GM23338 (cell line): ENCODE results near the gene ZNHIT6.

ENCODE experiments used
- EZH2phosphoT487 ChIP-seq: fragments of 200-600 bp; sonication (generic); IDR thresholded peaks from one replicate; pipeline ENCODE4 v1.8.1; 2018; ENCODE audit warnings: antibody characterized with exemption; ENCODE audit not compliant: unreplicated experiment
- STAT1 ChIP-seq: IDR thresholded peaks from one replicate; pipeline ENCODE4 v1.6.1; 2016; ENCODE audit warnings: antibody characterized with exemption; ENCODE audit not compliant: unreplicated experiment
- TF ChIP-seq, protein P1 (sequence below), 2 experiments: fragments of 200-600 bp in 1 of 2; sonication (generic) in 1 of 2; conservative IDR thresholded peaks; 2 replicates each; pipeline versions ENCODE4 v1.5.1 to v1.6.1; 2016 to 2017; ENCODE audit warnings: antibody characterized with exemption in 2 of 2, low read depth in 2 of 2, mild to moderate bottlenecking in 2 of 2, moderate library complexity in 1 of 2

DNA sequence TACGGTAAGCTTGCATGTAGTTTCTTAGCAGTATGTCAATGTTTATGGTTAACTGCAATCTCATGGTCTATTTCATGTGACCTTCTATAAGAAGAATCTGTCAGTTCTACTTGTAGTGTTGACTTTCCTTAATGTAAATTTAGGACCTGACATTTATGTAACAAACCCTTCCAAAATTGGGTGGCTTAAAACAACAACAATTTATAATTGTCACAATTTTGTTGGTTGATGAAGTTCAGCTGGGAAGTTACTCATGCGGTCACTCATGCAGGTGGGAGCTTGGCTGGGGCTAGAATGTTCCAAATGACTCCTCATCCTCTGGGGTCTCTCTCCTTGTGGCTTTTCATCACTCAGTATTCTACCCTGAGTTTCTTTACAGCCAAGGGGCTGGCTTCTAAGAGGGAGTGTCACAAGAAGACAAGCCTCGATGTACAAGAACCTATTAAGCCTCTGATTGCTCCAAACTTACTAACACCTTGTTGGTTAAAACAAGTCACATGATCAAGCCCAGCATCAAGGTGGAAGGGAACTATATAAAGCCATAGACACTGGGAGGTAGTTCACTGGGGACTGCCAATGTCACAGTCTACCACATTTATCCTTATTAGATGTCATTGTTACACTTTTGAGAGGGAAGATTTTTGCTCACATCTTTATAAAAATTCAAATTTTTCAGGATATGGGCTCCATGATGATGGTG is 103.8 kb downstream of the ZNHIT6 start:
- TF ChIP-seq EZH2phosphoT487 (no peak), STAT1 (no peak)
- TF ChIP-seq, protein P1, sequence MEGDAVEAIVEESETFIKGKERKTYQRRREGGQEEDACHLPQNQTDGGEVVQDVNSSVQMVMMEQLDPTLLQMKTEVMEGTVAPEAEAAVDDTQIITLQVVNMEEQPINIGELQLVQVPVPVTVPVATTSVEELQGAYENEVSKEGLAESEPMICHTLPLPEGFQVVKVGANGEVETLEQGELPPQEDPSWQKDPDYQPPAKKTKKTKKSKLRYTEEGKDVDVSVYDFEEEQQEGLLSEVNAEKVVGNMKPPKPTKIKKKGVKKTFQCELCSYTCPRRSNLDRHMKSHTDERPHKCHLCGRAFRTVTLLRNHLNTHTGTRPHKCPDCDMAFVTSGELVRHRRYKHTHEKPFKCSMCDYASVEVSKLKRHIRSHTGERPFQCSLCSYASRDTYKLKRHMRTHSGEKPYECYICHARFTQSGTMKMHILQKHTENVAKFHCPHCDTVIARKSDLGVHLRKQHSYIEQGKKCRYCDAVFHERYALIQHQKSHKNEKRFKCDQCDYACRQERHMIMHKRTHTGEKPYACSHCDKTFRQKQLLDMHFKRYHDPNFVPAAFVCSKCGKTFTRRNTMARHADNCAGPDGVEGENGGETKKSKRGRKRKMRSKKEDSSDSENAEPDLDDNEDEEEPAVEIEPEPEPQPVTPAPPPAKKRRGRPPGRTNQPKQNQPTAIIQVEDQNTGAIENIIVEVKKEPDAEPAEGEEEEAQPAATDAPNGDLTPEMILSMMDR (conservative IDR thresholded peaks at IDR 0.05; ENCODE audit: low read depth in 2 of 2) = no peak
